Retinal pigment epithelial cell (primary cell): Measurements from ENCODE around the gene BBIP1.
A peak's percentile ranks its signal among the peaks of the same experiment; 100 is the strongest.
"Not testable (repeated sequence)": the region's sequence is repeated elsewhere in the genome, so short reads cannot be mapped to it uniquely, and the experiment has no call there.

Experiments used
- DNase-seq: peaks from one replicate; pipeline ENCODE4 v3.0.0-alpha.2; 2010; ENCODE audit warnings: low read depth
- H3K4me3 ChIP-seq: 2 replicates; pipeline ENCODE4 v1.5.1; 2011; ENCODE audit warnings: mild to moderate bottlenecking, low read length, control low read depth, moderate library complexity
- TF ChIP-seq, protein P1 (sequence below): conservative IDR thresholded peaks from 2 replicates; pipeline ENCODE4 v1.5.1; 2011; ENCODE audit warnings: low read depth, low read length, control low read depth, inconsistent platforms

Gene BBIP1

GRCh38 chr10:110923856-110924493 is 5.0 kb upstream of the BBIP1 start:
- no peak for DNase-seq
- no peak overlapping the region for H3K4me3 ChIP-seq
- TF ChIP-seq, protein P1, sequence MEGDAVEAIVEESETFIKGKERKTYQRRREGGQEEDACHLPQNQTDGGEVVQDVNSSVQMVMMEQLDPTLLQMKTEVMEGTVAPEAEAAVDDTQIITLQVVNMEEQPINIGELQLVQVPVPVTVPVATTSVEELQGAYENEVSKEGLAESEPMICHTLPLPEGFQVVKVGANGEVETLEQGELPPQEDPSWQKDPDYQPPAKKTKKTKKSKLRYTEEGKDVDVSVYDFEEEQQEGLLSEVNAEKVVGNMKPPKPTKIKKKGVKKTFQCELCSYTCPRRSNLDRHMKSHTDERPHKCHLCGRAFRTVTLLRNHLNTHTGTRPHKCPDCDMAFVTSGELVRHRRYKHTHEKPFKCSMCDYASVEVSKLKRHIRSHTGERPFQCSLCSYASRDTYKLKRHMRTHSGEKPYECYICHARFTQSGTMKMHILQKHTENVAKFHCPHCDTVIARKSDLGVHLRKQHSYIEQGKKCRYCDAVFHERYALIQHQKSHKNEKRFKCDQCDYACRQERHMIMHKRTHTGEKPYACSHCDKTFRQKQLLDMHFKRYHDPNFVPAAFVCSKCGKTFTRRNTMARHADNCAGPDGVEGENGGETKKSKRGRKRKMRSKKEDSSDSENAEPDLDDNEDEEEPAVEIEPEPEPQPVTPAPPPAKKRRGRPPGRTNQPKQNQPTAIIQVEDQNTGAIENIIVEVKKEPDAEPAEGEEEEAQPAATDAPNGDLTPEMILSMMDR: no peak

GRCh38 chr10:110919971-110920881 is 1.2 kb upstream of the BBIP1 start:
- H3K4me3 ChIP-seq: peak overlapping the region; percentile 90
- no peak for DNase-seq
- TF ChIP-seq, protein P1: no peak

DNA sequence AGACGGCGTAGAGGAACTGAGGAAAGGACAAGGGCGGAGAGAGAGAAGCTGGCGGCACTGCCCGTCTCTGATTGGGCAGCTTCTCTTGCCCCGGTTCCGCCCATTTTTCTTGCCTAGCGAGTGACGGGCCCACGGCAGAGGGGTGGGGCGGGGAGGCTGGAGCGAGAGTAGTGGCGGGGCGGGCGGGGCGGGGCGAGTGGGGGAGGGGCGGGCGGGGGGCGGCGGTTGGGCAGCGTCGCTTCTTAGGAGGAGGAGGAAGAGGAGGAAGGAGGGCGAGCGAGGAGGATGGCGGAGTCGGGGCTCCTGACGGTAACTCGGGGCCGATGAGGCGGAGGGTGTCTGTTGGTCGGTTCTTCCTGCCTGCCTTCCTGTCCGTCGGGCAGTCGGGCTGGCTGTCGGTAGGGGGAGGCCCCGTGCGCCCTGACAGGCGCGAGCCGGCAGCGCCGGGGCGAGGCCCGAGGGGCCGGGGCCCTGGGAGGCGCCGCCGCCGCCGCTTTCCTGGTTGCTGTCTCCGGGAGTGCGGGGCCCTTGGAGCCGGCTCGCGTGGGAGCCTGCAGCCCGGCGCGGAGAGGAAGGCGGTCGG is 460 bp upstream of the BBIP1 start, which contains the start of gene SHOC2:
Gene SHOC2, plus strand, starts transcription at position 256 of the 583 bp plus-strand sequence. CDS start 44,755 bp downstream, outside the sequence.
- DNase-seq: no peak
- TF ChIP-seq, protein P1: peak; percentile 40
- peak within 1 kb of the TSS; percentile 91 for H3K4me3 ChIP-seq

DNA sequence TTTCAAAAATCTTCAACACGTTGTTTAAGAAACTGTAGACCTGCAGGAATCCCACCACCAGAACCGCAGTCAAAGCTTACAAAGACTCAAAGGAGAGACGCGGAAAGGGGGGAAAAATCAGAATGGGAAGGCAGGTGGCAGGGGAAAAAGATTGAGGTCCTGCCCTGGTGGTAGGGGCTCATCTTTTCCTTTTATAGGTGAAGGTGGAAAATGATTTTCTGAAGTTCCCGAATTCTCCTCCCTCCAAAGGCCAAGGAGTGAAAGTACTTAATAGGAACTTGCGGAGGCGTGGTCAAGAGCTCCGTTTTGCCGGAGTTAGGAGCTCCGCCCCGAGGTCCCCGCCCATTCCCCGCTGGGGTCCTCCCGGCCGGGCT is 724 bp downstream of the BBIP1 start:
- peak; percentile 80 for DNase-seq
- TF ChIP-seq, protein P1: no peak
- H3K4me3 ChIP-seq: peak overlapping the region; percentile 91

DNA sequence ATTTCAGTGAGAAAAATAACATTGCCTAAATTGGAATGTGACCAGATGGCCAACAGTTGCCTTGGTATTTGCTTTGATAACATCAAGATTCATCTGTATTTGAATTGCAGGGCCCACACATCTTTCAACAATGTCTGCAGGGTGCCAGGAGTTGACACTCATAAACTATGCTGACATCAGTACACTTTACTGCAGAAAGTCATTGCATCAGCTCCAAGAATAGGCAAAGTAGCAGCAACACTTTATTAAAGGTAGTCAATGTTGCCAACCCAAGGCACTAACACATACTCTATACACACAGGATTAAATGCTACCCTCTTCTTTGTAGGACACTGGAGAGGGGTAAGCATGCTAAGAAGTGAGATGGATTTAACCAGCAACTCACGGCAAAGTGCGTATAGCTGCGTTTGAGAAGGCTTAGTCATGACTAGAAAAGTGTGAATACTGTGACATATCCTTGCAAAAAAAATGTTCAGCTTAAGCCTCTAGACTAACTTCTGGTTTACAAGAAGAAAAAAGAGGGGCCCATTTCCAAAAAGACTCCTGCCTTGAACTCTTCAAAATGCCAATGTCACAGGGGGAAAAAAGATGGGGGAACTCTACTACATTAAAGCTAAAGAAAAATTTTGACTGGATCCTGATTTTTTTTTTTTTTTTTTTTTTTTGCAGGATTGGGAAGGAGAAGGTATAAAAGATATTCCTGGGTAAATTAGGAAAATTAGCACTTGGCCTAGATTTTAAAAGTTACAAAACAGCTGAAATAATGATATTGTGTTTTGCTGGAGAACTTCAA is 2.2 kb downstream of the BBIP1 start:
- TF ChIP-seq, protein P1: no peak
- peak; percentile 41 for DNase-seq
- no peak overlapping the region for H3K4me3 ChIP-seq

- H3K4me3 ChIP-seq, DNase-seq: not testable (repeated sequence)
These were observed 3.4 kb downstream of the BBIP1 start for GRCh38 chr10:110915600-110915999.

DNA sequence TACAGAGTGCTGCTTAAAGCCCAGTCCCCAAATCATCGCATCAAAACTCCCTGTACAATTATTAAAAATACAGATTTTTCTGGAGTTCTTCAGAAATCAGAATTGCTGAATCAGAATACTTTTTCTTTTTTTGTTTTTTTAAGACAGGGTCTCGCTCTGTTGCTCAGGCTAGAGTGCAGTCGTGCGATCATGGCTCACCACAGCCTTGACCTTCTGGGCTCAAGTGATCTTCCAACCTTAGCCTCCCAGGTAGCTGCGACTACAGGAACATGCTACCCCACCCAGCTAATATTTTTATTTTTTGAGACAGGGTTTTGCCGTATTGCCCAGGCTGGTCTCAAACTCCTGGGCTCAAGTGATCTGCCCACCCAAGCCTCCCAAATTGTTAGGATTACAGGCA is 3.9 kb downstream of the BBIP1 start:
- TF ChIP-seq, protein P1: no peak
- DNase-seq: no peak
- no peak overlapping the region for H3K4me3 ChIP-seq
